ENCODE data around the gene MBD5. TPM values are rescaled to one million over a fixed set of nuclear protein-coding genes. Genes with fewer than 3 reads are reported as not detected.

The MBD5 gene
- total and polyA plus RNA-seq, 9 donors, result 12.2 to 23.6 (median 19.6) TPM

DNA sequence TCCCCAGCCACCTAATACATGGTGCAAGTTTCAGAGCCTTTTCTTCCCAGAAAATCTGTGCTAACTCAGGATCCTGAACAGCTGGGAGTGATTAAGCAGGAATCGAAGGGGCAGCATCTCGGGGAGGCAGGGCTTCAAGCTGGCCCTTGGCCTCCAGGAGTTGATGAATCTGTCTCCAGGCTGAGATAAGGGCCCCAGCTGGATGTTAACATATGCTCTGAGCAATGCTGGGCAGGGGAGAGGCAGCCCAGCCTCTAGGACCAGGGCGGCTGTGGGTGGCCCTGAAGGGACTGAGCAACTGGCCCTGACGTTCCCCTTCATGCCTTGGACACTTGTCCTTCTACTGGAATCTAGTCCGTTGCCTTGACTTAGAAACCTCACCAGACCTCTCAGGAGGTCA lies 539.6 kb downstream of the MBD5 start:
- Histone ChIP-seq H3K36me3 (ENCODE audit: control insufficient read depth, insufficient read depth, low read length) (no peaks in the 10 kb centered on the region), H3K4me3 (ENCODE audit: low read length) (no peak overlapping the region), H3K4me1 (ENCODE audit: control insufficient read depth, insufficient read depth, low read length) (peaks cover 3% of the 10 kb centered on the region), H3K27ac (ENCODE audit: low read length) (no peak overlapping the region), H3K27me3 (ENCODE audit: control insufficient read depth, insufficient read depth, low read length) (no peaks in the 10 kb centered on the region), H3K9me3 (replicated peaks; ENCODE audit: control insufficient read depth, low read depth, low read length) (no peaks in the 10 kb centered on the region)
- no peak for DNase-seq
- WGBS (ENCODE audit: insufficient coverage), result 17% methylated on average over 4 of the region's 5 CpGs

DNA sequence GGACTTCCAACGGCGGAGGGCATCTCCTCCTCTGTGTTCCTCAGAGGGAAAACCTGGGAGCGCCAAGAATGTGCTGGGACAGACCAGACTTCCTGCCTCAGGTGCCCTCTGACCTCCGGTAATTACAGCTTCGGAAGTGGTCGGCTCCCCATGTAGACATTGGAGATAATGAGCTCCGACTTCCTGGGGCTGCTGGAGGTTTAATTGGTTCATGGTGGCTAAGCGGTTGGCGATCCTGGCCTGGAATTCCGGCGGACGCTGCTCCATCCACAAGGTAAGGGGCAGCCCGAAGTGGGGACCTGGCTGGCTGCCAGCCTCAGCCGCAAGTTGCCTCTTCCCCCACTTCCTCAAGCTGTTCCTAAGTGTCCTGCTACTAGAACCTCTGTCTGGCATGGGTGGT lies 540.5 kb downstream of the MBD5 start:
- Histone ChIP-seq H3K27me3 (ENCODE audit: control insufficient read depth, insufficient read depth, low read length) (no peaks in the 10 kb centered on the region), H3K9me3 (replicated peaks; ENCODE audit: control insufficient read depth, low read depth, low read length) (no peaks in the 10 kb centered on the region), H3K36me3 (ENCODE audit: control insufficient read depth, insufficient read depth, low read length) (no peaks in the 10 kb centered on the region), H3K4me1 (ENCODE audit: control insufficient read depth, insufficient read depth, low read length) (peaks cover 3% of the 10 kb centered on the region), H3K4me3 (ENCODE audit: low read length) (no peak overlapping the region), H3K27ac (ENCODE audit: low read length) (no peak overlapping the region)
- WGBS (ENCODE audit: insufficient coverage), result 57% methylated on average over 12 of the region's 14 CpGs
- no peak for DNase-seq

GRCh38 chr2:148565272-148565894 lies 544.5 kb downstream of the MBD5 start:
- Histone ChIP-seq H3K4me1 (ENCODE audit: control insufficient read depth, insufficient read depth, low read length) (peaks cover 3% of the 10 kb centered on the region), H3K27ac (ENCODE audit: low read length) (no peak overlapping the region), H3K36me3 (ENCODE audit: control insufficient read depth, insufficient read depth, low read length) (no peaks in the 10 kb centered on the region), H3K27me3 (ENCODE audit: control insufficient read depth, insufficient read depth, low read length) (no peaks in the 10 kb centered on the region), H3K9me3 (replicated peaks; ENCODE audit: control insufficient read depth, low read depth, low read length) (no peaks in the 10 kb centered on the region), H3K4me3 (ENCODE audit: low read length) (no peak overlapping the region)
- no peak for DNase-seq
- WGBS (ENCODE audit: insufficient coverage), result no CpG with 5 or more reads among the region's 4 CpGs

Other genes with a start within 250 kb of the MBD5 start
- gene ACVR2A, start 176.1 kb upstream of the MBD5 start, total RNA-seq, result 36.3 TPM
- gene ACVR2A, start 176.1 kb upstream of the MBD5 start, polyA plus RNA-seq (ENCODE audit: insufficient read depth in 1 of 8, insufficient read length in 8 of 8, low replicate concordance in 1 of 8), result 10 to 100 TPM; 16.3 to 26.8 (median 20.5) TPM
- gene ORC4, start 354 bp upstream of the MBD5 start, total RNA-seq, result 37.3 TPM
- 10 to 100 TPM; 27.3 to 47.9 (median 34.9) TPM for gene ORC4, start 354 bp upstream of the MBD5 start, polyA plus RNA-seq (ENCODE audit: insufficient read depth in 1 of 8, insufficient read length in 8 of 8, low replicate concordance in 1 of 8)